Measurements from ENCODE around the gene MAGEB17. TPM values are rescaled to one million over a fixed set of nuclear protein-coding genes. Genes with fewer than 3 reads are reported as not detected.

MAGEB17 gene
- polyA plus RNA-seq, 1 donor from 2014 or later, result 0.17 TPM

- TF ChIP-seq POLR2AphosphoS5 (IDR thresholded peaks at IDR 0.05) (no peak), SMC3 (conservative IDR thresholded peaks at IDR 0.05; ENCODE audit: poor library complexity) (no peak), RAD21 (conservative IDR thresholded peaks at IDR 0.05) (no peak), EP300 (conservative IDR thresholded peaks at IDR 0.05; ENCODE audit: poor library complexity, severe bottlenecking) (no peak)
- TF ChIP-seq, protein P1, sequence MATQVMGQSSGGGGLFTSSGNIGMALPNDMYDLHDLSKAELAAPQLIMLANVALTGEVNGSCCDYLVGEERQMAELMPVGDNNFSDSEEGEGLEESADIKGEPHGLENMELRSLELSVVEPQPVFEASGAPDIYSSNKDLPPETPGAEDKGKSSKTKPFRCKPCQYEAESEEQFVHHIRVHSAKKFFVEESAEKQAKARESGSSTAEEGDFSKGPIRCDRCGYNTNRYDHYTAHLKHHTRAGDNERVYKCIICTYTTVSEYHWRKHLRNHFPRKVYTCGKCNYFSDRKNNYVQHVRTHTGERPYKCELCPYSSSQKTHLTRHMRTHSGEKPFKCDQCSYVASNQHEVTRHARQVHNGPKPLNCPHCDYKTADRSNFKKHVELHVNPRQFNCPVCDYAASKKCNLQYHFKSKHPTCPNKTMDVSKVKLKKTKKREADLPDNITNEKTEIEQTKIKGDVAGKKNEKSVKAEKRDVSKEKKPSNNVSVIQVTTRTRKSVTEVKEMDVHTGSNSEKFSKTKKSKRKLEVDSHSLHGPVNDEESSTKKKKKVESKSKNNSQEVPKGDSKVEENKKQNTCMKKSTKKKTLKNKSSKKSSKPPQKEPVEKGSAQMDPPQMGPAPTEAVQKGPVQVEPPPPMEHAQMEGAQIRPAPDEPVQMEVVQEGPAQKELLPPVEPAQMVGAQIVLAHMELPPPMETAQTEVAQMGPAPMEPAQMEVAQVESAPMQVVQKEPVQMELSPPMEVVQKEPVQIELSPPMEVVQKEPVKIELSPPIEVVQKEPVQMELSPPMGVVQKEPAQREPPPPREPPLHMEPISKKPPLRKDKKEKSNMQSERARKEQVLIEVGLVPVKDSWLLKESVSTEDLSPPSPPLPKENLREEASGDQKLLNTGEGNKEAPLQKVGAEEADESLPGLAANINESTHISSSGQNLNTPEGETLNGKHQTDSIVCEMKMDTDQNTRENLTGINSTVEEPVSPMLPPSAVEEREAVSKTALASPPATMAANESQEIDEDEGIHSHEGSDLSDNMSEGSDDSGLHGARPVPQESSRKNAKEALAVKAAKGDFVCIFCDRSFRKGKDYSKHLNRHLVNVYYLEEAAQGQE (IDR thresholded peaks at IDR 0.05; ENCODE audit: borderline replicate concordance), result no peak
- H3K4me3 ChIP-seq (ENCODE audit: low read length), result no peak overlapping the region
These were observed 43.1 kb upstream of the MAGEB17 start for GRCh38 chrX:16124201-16124600.

GRCh38 chrX:16125520-16126149 is 41.6 kb upstream of the MAGEB17 start:
- no peaks in the 10 kb centered on the region for H3K9me2 ChIP-seq (ENCODE audit: insufficient read depth, low read length)
- H3K9me3 ChIP-seq (ENCODE audit: low read length), result no peaks in the 10 kb centered on the region
- no peak for TF ChIP-seq SMC3 (conservative IDR thresholded peaks at IDR 0.05; ENCODE audit: poor library complexity)
- TF ChIP-seq TAF1 (IDR thresholded peaks at IDR 0.05; ENCODE audit: low read depth), result no peak
- no peak for TF ChIP-seq CTCF (IDR thresholded peaks at IDR 0.05; ENCODE audit: poor library complexity, severe bottlenecking)
- TF ChIP-seq EP300 (conservative IDR thresholded peaks at IDR 0.05; ENCODE audit: poor library complexity, severe bottlenecking), result no peak
- H3K36me3 ChIP-seq (ENCODE audit: insufficient read depth, low read length), result no peaks in the 10 kb centered on the region
- H3K4me2 ChIP-seq (ENCODE audit: low read length), result no peak overlapping the region
- H2AFZ ChIP-seq (ENCODE audit: low read depth, low read length), result no peak overlapping the region
- no peaks in the 10 kb centered on the region for H3K79me2 ChIP-seq (replicated peaks; ENCODE audit: insufficient read depth, low read length)
- no peaks in the 10 kb centered on the region for H3K27me3 ChIP-seq (ENCODE audit: insufficient read depth, low read depth, low read length)
- H3K9ac ChIP-seq (ENCODE audit: low read length), result no peak overlapping the region
- H3K4me3 ChIP-seq (ENCODE audit: low read length), result no peak overlapping the region
- no peak overlapping the region for H3K27ac ChIP-seq (ENCODE audit: low read length)
- no peaks in the 10 kb centered on the region for H3F3A ChIP-seq (ENCODE audit: insufficient read depth, low read length, poor library complexity, severe bottlenecking)
- no peaks in the 10 kb centered on the region for H4K20me1 ChIP-seq (ENCODE audit: insufficient read depth)

More at GRCh38 chrX:16124201-16124600, 43.1 kb upstream of the MAGEB17 start:
- Histone ChIP-seq H3K36me3 (ENCODE audit: insufficient read depth, low read length) (no peaks in the 10 kb centered on the region), H3F3A (ENCODE audit: insufficient read depth, low read length, poor library complexity, severe bottlenecking) (no peaks in the 10 kb centered on the region), H4K20me1 (ENCODE audit: insufficient read depth) (no peaks in the 10 kb centered on the region), H3K9ac (ENCODE audit: low read length) (no peak overlapping the region), H2AFZ (ENCODE audit: low read depth, low read length) (no peak overlapping the region), H3K4me2 (ENCODE audit: low read length) (no peak overlapping the region), H3K27me3 (ENCODE audit: insufficient read depth, low read depth, low read length) (no peaks in the 10 kb centered on the region), H3K79me2 (replicated peaks; ENCODE audit: insufficient read depth, low read length) (no peaks in the 10 kb centered on the region), H3K27ac (ENCODE audit: low read length) (no peak overlapping the region), H3K9me3 (ENCODE audit: low read length) (no peaks in the 10 kb centered on the region), H3K9me2 (ENCODE audit: insufficient read depth, low read length) (no peaks in the 10 kb centered on the region)

- no peak overlapping the region for H2AFZ ChIP-seq (ENCODE audit: low read depth, low read length)
- H3K36me3 ChIP-seq (ENCODE audit: insufficient read depth, low read length), result no peaks in the 10 kb centered on the region
- H3K79me2 ChIP-seq (replicated peaks; ENCODE audit: insufficient read depth, low read length), result no peaks in the 10 kb centered on the region
- H3K4me2 ChIP-seq (ENCODE audit: low read length), result no peak overlapping the region
- TF ChIP-seq RAD21 (conservative IDR thresholded peaks at IDR 0.05) (no peak), TAF1 (IDR thresholded peaks at IDR 0.05; ENCODE audit: low read depth) (no peak), EP300 (conservative IDR thresholded peaks at IDR 0.05; ENCODE audit: poor library complexity, severe bottlenecking) (no peak), SMC3 (conservative IDR thresholded peaks at IDR 0.05; ENCODE audit: poor library complexity) (no peak), MXI1 (conservative IDR thresholded peaks at IDR 0.05; ENCODE audit: poor library complexity, severe bottlenecking) (no peak), POLR2AphosphoS5 (IDR thresholded peaks at IDR 0.05) (no peak), CTCF (IDR thresholded peaks at IDR 0.05; ENCODE audit: poor library complexity, severe bottlenecking) (no peak), EZH2 (IDR thresholded peaks at IDR 0.05; ENCODE audit: borderline replicate concordance, insufficient read depth, low read length, poor library complexity, severe bottlenecking) (no peak)
- TF ChIP-seq, protein P1 (IDR thresholded peaks at IDR 0.05; ENCODE audit: borderline replicate concordance), result no peak
- H4K20me1 ChIP-seq (ENCODE audit: insufficient read depth), result no peaks in the 10 kb centered on the region
- no peaks in the 10 kb centered on the region for H3K9me3 ChIP-seq (ENCODE audit: low read length)
- H3K9ac ChIP-seq (ENCODE audit: low read length), result no peak overlapping the region
- no peak overlapping the region for H3K4me3 ChIP-seq (ENCODE audit: low read length)
- H3K27me3 ChIP-seq (ENCODE audit: insufficient read depth, low read depth, low read length), result no peaks in the 10 kb centered on the region
- H3K9me2 ChIP-seq (ENCODE audit: insufficient read depth, low read length), result no peaks in the 10 kb centered on the region
- no peak overlapping the region for H3K27ac ChIP-seq (ENCODE audit: low read length)
- no peaks in the 10 kb centered on the region for H3F3A ChIP-seq (ENCODE audit: insufficient read depth, low read length, poor library complexity, severe bottlenecking)
These were observed 36.6 kb upstream of the MAGEB17 start for GRCh38 chrX:16130707-16131106.
